Sigmoid colon (tissue), 4 donors: ENCODE results near the gene ATP11B.

Source experiments
- CTCF ChIP-seq, 4 experiments: fragments of 450-650 bp in 3 of 4; fragments of 200-600 bp in 1 of 4; IDR thresholded peaks; one replicate each; pipeline ENCODE4 v1.5.1; 2016 to 2019; ENCODE audit warnings: antibody characterized with exemption in 4 of 4, mild to moderate bottlenecking in 3 of 4, moderate library complexity in 2 of 4
- POLR2AphosphoS5 ChIP-seq, 4 donors: sonication (generic); formaldehyde crosslinking; IDR thresholded peaks; one replicate each; pipeline ENCODE4 v1.6.1; 2017; ENCODE audit warnings: antibody characterized with exemption in 4 of 4

DNA sequence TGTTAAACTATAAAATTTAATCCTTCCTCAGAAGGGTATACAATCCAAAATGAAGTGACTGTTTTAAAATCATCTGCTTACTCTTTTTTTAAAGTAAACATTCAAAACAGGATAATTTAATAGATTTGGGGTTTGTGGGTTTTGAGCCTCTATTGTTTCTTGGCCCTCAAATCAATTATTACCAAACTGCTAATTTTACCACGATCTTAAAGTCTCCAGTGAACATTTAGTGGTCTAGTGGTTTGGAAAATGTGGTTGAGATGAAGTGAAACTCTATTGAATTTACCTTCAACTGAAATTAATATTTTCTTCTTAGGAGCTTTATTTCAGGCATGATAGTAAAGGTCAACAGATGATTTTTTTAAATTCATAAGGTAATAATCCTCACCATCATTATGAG, 11.2 kb upstream of the ATP11B start:
- TF ChIP-seq CTCF (IDR thresholded peaks at IDR 0.05) (no peak), POLR2AphosphoS5 (IDR thresholded peaks at IDR 0.05) (no peak)
